Large intestine (tissue), 3 donors: Measurements from ENCODE around the gene GPR87. TPM values are rescaled to one million over a fixed set of nuclear protein-coding genes. Genes with fewer than 3 reads are reported as not detected.

Experiments used
- DNase-seq, 2 donors: peaks; one replicate each; pipeline versions ENCODE4 v3.0.0 to v3.0.0-alpha.2; 2013
- H3K27ac ChIP-seq: one replicate; pipeline ENCODE4 v1.5.1; 2013; ENCODE audit warnings: low read length
- H3K27me3 ChIP-seq: 2 replicates; pipeline ENCODE4 v1.6.1; 2013; ENCODE audit warnings: low read length; ENCODE audit not compliant: control insufficient read depth, insufficient read depth
- H3K36me3 ChIP-seq: 2 replicates; pipeline ENCODE4 v1.6.1; 2013; ENCODE audit warnings: low read length; ENCODE audit not compliant: control insufficient read depth, insufficient read depth
- H3K4me1 ChIP-seq: one replicate; pipeline ENCODE4 v1.6.1; 2013; ENCODE audit warnings: low read length; ENCODE audit not compliant: control insufficient read depth, insufficient read depth
- H3K4me3 ChIP-seq: one replicate; pipeline ENCODE4 v1.5.1; 2013; ENCODE audit warnings: low read length
- H3K9me3 ChIP-seq: one replicate; pipeline ENCODE4 v1.6.1; 2013; ENCODE audit warnings: mild to moderate bottlenecking, low read depth, low read length, moderate library complexity; ENCODE audit not compliant: control insufficient read depth
- WGBS: methylation state at CpG from one replicate; pipeline ENCODE4 v1.1.5; 2013; ENCODE audit warnings: low lambda C conversion rate; ENCODE audit not compliant: insufficient coverage; 5-methylcytosine and 5-hydroxymethylcytosine counted together
- polyA plus RNA-seq: library from polyadenylated mRNA; unstranded; fragments of 120-200 nt; gene quantifications from one replicate; pipeline ENCODE4 v1.2.1, GENCODE V29; 2013

GPR87 gene
- polyA plus RNA-seq, 1 donor: not detected

DNA sequence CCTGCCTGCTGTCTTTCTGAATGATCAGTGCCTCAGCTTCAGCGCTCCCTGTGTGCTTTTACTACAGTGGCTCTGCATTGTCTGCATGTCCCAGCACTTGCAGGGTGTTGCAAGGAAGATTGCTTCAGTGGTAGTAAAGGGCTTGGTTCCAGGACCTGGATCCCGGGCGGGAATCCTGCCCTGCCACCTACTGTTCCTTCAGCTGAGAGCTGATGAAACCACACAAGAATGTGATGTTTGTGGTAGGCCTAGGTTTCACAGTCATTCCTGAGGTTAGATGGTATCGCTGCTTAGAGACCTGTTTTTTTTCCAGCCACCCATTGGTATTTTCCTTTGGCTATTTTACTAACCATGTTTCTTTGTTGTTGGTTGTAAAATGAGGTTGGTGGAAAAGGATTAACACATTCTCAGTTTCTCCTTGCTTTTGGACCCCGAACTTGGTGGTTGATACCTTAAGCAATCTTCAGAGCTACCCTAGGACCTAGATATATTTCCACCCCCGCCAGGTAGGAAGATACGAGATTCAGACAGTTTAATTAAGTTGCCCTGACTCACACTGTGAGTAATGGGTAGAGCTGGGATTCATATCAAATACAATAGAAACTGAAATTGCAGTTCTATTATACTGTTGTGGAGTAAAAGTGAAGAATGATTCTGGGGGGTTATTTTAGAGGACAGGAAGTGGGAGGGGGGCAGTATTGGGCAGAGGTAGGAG, 11.4 kb downstream of the GPR87 start:
- whole genome bisulfite sequencing: no CpG with 5 or more reads among the region's 7 CpGs
- H3K27me3 ChIP-seq: no peaks in the 10 kb centered on the region
- H3K4me3 ChIP-seq: no peak overlapping the region
- no peaks in the 10 kb centered on the region for H3K4me1 ChIP-seq
- no peak overlapping the region for H3K27ac ChIP-seq
- H3K9me3 ChIP-seq: no peaks in the 10 kb centered on the region
- no peaks in the 10 kb centered on the region for H3K36me3 ChIP-seq
- DNase-seq: peak; percentile 59 to 70

DNA sequence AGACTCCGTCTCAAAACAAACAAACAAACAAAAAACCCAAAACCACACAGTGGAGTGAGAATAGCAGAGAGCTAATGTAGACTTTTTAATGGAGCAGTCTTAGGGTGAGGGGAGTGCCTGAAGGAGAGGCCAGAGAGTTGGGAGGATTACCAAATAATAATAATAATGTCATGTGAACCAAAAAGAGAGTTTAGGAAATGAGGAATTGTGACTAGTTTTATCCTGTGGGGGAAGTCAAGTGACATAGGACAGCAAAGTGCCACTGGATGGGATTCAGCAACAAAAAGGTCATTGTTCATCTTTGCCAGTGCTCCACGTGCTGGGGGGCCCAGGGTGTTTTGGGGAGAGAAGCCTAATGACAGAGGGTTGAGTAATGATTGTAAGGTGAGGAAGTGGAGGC, 12.9 kb downstream of the GPR87 start:
- H3K27me3 ChIP-seq: no peaks in the 10 kb centered on the region
- no peak overlapping the region for H3K27ac ChIP-seq
- WGBS: no CpG with 5 or more reads among the region's 2 CpGs
- DNase-seq: no peak
- no peaks in the 10 kb centered on the region for H3K36me3 ChIP-seq
- no peak overlapping the region for H3K4me3 ChIP-seq
- H3K4me1 ChIP-seq: no peaks in the 10 kb centered on the region
- H3K9me3 ChIP-seq: no peaks in the 10 kb centered on the region

DNA sequence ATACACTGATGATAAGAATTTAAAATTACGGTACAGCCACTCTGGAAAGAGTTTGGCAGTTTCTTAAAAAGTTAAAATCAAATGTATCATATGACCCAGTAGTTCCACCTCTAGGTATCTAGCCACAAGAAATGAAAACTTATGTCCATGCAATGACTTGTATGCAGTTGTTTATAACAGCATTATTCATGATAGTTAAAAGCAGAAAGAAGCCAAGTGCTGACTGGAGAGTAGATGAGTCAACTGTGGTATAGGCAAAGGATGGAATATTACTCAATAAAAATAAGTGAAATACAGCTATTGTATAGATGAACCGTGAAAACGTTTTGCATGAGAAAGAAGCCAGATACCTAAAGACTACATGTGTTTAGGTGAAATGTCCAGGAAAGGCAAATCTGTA, 14.8 kb downstream of the GPR87 start:
- Histone ChIP-seq H3K36me3 (no peaks in the 10 kb centered on the region), H3K27ac (no peak overlapping the region), H3K27me3 (no peaks in the 10 kb centered on the region), H3K9me3 (no peaks in the 10 kb centered on the region), H3K4me1 (no peaks in the 10 kb centered on the region), H3K4me3 (no peak overlapping the region)
- WGBS: 90% methylated on average over 2 of the region's 3 CpGs
- no peak for DNase-seq

DNA sequence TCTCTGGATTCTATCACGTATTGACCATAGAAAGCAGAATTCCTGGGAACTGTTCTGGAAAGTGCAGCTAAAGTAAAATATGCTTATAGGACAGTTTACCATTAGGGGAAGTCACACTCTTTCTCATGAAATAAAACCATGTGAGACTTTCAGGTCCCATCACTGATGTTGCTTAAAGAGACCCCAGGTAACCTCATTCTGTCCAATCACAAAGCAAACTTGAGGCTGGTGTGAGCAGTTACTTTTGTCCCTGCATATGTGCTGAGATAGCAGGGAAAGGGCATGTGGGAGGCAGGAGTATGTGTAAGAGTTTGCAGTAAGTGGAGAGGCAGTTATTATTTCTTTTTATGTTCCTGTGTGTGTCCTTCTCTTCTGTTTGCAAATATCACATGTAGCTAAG, 16.1 kb downstream of the GPR87 start:
- no CpG with 5 or more reads among the region's 1 CpG for WGBS
- H3K4me1 ChIP-seq: no peaks in the 10 kb centered on the region
- DNase-seq: no peak

DNA sequence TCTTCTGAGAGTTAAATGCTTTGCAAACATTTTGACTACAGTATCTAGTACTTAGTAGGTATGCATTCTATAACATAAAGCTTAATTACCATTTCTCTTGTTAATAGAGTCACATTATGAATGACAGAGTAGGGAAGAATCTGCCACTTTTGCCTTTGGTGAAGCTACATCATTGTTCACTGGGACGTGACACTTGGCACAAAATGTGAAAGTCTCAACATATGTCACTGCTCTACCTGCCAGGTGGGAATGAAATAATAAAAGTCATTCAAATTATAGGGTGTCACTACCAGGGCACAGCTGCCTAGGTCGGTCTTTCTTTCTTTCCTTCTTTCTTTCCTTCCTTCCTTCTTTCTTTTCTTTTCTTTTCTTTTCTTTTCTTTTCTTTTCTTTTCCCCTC, 17.6 kb downstream of the GPR87 start:
- H3K27me3 ChIP-seq: no peaks in the 10 kb centered on the region
- H3K36me3 ChIP-seq: no peaks in the 10 kb centered on the region
- WGBS: 82% methylated on average over 2 of the region's 2 CpGs
- no peaks in the 10 kb centered on the region for H3K9me3 ChIP-seq
- no peak overlapping the region for H3K4me3 ChIP-seq
- H3K4me1 ChIP-seq: no peaks in the 10 kb centered on the region
- no peak for DNase-seq
- no peak overlapping the region for H3K27ac ChIP-seq

More for the DNA sequence above, 16.1 kb downstream of the GPR87 start:
- Histone ChIP-seq H3K4me3 (no peak overlapping the region), H3K27me3 (no peaks in the 10 kb centered on the region), H3K27ac (no peak overlapping the region), H3K36me3 (no peaks in the 10 kb centered on the region), H3K9me3 (no peaks in the 10 kb centered on the region)

DNA sequence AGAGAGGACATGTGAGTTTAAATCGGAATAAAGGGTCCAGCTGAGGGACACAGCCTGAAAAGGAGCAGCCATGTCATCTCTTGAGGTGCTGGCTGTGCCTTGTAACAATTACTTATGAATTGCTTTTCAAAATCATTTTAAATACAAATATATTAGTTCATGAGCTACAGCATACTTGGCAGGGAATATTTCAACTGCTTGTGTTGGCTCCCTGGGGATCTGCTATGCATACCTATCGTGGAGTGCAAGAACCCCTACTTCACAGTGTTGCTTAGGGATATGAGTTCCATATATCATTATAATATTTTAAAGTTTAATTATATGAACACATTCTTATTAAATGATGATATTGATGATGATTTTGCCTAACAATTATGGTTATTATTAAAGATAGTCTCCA, 19.2 kb downstream of the GPR87 start:
- no peak for DNase-seq
- WGBS: 43% methylated on average over 1 of the region's 2 CpGs
- Histone ChIP-seq H3K4me1 (no peaks in the 10 kb centered on the region), H3K27me3 (no peaks in the 10 kb centered on the region), H3K9me3 (no peaks in the 10 kb centered on the region), H3K27ac (no peak overlapping the region), H3K4me3 (no peak overlapping the region), H3K36me3 (no peaks in the 10 kb centered on the region)

DNA sequence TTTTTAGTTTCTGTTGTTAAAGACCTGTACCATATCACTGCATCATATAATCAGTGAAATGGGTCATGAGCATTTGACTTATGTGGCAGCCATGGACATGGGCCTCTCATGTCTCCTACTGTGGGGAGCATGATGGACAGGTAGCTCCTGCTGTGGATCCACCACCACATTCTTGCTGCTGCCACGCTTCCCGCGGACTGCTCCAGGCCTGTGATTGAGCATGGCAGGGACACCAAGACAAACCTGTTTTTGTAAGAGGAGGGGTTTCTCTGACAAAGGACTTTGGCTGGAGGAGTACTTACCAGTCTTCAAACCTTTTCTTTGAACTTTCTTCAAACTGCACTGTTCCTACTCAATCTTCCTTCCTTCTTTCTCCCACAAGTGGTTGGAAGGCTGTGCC, 20.4 kb downstream of the GPR87 start:
- no CpG with 5 or more reads among the region's 3 CpGs for WGBS
- no peak overlapping the region for H3K4me3 ChIP-seq
- no peak for DNase-seq
- no peak overlapping the region for H3K27ac ChIP-seq
- no peaks in the 10 kb centered on the region for H3K4me1 ChIP-seq
- no peaks in the 10 kb centered on the region for H3K27me3 ChIP-seq
- H3K9me3 ChIP-seq: no peaks in the 10 kb centered on the region
- no peaks in the 10 kb centered on the region for H3K36me3 ChIP-seq

DNA sequence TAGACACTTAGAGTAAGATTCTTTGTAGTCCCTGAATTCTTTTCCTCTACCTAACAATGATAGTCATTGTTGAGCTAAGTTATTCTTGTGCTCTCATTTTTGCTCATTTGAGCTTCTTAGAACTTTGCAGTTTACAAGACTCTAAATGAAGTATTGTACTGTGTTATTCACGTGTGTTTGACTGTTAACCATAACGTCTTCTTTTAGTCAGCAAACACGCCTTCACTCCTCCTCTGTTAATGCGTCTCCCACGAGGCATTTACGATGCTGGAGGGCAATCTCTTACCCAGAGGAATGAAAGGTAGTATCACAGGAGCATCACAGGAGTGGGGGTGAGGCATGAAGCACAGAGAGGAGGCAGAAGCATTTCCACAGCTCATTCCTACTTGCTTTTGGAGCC, 23.5 kb downstream of the GPR87 start:
- H3K4me1 ChIP-seq: no peaks in the 10 kb centered on the region
- H3K4me3 ChIP-seq: no peak overlapping the region
- no CpG with 5 or more reads among the region's 6 CpGs for WGBS
- no peaks in the 10 kb centered on the region for H3K36me3 ChIP-seq
- H3K27me3 ChIP-seq: no peaks in the 10 kb centered on the region
- no peak for DNase-seq
- no peak overlapping the region for H3K27ac ChIP-seq
- H3K9me3 ChIP-seq: no peaks in the 10 kb centered on the region

DNA sequence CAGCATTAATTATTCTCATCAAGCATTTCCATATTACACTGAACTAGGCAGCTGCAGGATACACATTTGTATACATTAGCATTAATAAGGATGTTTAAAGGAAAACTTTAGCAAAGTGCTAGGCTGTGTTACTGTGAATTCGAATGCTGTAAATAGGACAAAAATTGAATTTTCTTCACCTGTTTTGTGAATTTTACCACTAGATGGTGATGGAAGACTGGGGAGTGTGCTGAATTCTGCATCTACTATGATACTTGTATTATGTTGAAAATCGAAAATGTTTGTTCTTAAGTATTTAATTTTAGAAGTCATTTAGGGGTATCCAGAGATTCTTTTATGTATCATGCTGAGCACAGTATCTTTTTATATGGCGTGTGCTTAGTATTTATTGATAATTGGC, 25.9 kb downstream of the GPR87 start:
- H3K27me3 ChIP-seq: no peaks in the 10 kb centered on the region
- no peak overlapping the region for H3K4me3 ChIP-seq
- no peaks in the 10 kb centered on the region for H3K9me3 ChIP-seq
- 100% methylated on average over 2 of the region's 3 CpGs for WGBS
- H3K27ac ChIP-seq: no peak overlapping the region
- no peaks in the 10 kb centered on the region for H3K36me3 ChIP-seq
- no peak for DNase-seq
- H3K4me1 ChIP-seq: no peaks in the 10 kb centered on the region

DNA sequence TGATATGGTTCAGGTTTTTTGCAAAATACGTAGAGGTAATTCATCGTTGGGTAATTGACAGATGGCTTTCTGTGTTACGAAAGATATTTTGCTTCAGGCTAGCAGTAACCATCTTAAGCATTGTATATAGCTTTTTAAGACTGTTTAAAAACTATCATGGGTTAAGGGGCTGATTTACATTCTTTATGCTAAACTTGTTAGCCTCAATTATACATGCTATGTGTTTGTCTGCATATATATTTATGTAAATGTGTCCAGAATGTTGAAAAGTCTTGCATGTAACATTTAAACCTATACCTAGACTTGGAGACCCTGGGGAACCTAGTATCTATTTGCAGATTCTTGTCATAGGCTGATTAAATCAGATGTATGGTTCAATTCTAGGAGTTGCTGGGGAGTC, 27.2 kb downstream of the GPR87 start:
- H3K4me1 ChIP-seq: no peaks in the 10 kb centered on the region
- H3K9me3 ChIP-seq: no peaks in the 10 kb centered on the region
- no peak overlapping the region for H3K4me3 ChIP-seq
- 15% methylated on average over 3 of the region's 3 CpGs for WGBS
- DNase-seq: no peak
- H3K27ac ChIP-seq: no peak overlapping the region
- no peaks in the 10 kb centered on the region for H3K27me3 ChIP-seq
- H3K36me3 ChIP-seq: no peaks in the 10 kb centered on the region

DNA sequence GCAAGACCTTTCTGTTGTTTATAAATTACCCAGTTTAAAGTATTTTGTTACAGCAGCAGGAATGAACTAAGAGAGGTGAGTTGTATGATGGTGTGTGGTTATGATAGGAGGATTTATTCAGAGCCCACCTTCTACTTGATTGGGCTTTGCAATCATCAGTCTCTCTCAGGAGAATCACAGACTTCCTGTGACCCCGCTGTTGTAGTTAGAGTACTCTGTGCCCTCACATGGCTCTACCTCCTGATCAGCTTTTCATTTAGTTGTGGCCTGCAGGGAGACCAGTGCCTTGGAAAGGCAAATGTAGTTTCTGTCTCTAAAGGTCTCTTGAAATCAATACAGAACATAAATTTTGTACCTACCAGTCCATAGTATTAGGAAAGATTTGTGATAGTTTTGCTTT, 30.7 kb downstream of the GPR87 start:
- no peaks in the 10 kb centered on the region for H3K36me3 ChIP-seq
- H3K27me3 ChIP-seq: no peaks in the 10 kb centered on the region
- no peak for DNase-seq
- H3K4me3 ChIP-seq: no peak overlapping the region
- no CpG with 5 or more reads among the region's 1 CpG for WGBS
- H3K27ac ChIP-seq: no peak overlapping the region
- H3K4me1 ChIP-seq: no peaks in the 10 kb centered on the region
- no peaks in the 10 kb centered on the region for H3K9me3 ChIP-seq
